GM19035 (cell line): ENCODE data around the gene DHRS7B.
"Not testable (repeated sequence)": the region's sequence is repeated elsewhere in the genome, so short reads cannot be mapped to it uniquely, and the experiment has no call there.

Experiments used
- ATAC-seq: cut with Tn5 transposase; IDR thresholded peaks from one replicate; pipeline ENCODE4 v1.9.1; 2021; ENCODE audit not compliant: unreplicated experiment

DHRS7B gene

GRCh38 chr17:21176773-21177395, 50.1 kb downstream of the DHRS7B start:
- no peak for ATAC-seq

DNA sequence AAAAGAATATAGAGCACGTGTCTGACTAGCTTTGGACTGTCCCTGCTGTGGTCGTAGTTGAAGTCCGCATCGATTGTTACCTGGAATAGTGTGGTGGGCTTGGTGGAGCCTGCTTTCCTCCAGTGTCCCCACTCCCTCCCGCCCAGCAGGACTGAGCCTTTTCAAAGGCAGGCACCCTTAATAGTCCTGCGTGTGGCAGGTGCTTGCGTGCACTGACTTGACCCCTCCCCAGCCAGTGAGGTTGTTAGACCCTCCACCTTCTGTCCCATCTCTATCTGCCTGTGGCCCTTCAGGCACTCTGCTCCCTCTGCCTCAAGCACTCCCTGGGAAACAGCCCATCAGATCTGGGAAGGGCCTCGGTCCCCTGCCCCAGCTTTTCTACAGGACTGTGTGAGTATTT, 50.6 kb downstream of the DHRS7B start:
- ATAC-seq: no peak

GRCh38 chr17:21177854-21178600, 51.3 kb downstream of the DHRS7B start:
- ATAC-seq: no peak

DNA sequence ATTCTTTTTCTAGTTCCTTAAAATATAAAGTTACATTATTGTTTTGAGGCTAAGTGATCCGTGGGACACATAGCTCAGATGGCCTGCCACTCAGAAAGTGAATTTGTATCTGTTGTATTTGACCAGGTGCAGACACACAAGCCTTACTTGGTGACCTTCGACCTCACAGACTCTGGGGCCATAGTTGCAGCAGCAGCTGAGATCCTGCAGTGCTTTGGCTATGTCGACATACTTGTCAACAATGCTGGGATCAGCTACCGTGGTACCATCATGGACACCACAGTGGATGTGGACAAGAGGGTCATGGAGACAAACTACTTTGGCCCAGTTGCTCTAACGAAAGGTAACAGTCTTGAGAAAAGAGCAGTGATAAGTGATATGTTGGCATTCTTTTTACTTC, 56.7 kb downstream of the DHRS7B start:
- ATAC-seq: no peak

DNA sequence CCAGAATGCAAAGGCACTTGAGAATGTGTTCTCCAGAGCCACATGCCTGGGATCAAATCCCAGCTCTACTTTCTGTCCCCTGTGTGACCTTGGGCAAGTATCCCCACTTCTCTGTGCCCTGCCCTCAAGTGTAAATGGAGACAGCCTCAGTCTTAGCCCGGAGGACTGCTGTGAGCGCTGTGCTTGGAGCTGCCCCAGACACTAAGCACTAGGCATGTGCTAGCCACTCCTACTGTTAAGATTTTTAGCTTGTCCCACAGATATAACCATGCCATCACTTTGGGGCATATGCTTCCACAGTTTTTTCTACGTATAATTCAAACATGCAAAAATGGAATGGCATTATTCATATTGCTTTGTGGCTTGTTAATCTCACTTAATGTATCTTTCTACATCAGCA, 57.8 kb downstream of the DHRS7B start:
- no peak for ATAC-seq

GRCh38 chr17:21185061-21185460, 58.3 kb downstream of the DHRS7B start:
- no peak for ATAC-seq

DNA sequence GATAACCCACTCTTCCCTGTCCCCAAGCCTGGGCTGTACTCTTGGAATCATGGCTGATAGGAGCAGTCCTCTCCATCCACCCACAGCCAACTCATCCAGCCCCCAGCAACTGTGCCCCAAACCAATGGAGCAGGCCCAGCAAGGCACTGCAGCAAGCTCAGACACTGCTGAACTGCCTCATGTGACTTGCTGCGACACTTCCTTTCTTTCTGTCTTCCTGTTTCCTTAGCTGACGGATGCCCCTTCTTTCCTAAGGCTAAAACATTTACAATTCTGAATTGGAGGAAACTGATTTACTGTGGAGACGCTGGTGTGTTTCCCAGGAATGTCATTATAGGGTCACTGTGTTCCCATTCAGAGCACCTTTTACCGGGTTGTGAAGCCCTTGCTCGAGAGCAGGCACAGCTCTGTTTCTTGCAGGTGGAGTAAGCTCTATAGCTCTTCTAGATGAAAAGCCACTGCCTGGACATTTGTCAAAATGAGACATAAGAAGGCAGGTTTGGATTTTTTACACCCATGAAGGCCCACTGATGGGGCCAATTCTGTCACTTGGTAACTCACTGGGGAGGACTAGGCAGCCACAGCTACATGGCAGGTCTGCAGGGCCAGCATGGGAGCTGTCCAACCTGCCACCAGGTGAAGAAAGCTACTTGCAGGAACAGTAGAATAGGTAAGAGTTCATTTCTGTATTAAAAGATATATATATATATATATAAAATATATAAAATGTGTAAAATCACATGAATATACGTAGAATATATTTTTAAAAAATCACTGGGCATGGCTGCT, 59.8 kb downstream of the DHRS7B start:
- no peak for ATAC-seq

DNA sequence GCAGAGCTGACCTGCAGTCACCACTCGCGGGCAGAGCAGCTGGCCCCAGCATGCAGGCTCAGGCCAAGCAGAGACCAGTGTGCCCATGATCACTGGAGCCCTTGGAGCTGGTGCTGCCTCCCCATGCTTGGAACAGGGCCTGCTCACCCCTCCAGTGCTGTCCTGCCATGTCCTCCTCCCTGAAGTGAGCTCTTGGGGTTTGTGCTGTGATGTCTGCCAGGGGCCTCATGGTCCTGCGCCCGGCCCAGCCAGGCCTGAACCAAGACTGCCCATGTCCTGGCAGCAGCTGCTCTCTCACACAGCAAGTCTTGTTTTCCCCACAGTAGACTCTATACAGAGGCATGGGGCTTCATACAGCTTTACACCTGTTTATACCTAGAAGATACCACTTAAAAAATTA, 62.6 kb downstream of the DHRS7B start:
- no peak for ATAC-seq

GRCh38 chr17:21190078-21190477, 63.3 kb downstream of the DHRS7B start:
- ATAC-seq: no peak

- ATAC-seq: no peak
Observed at GRCh38 chr17:21191698-21192097, 64.9 kb downstream of the DHRS7B start.

DNA sequence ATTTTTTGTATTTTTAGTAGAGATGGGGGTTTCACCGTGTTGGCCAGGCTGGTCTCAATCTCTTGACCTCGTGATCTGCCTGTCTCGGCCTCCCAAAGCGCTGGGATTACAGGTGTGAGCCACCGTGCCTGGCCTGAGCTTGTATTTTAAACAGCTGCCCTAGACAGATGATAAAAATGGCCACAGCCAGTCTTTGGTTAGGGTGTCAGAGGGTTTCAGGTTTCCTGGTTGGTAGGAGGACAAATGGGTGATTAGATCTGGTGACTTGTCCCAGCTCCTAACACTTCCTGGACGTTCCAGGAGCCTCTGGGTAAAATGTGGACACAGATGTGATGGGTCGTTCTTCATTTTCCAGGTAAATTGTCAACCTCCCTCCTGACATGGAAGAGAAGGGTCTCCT, 65.7 kb downstream of the DHRS7B start:
- ATAC-seq: not testable (repeated sequence)

GRCh38 chr17:21193031-21193430, 66.3 kb downstream of the DHRS7B start:
- ATAC-seq: no peak

DNA sequence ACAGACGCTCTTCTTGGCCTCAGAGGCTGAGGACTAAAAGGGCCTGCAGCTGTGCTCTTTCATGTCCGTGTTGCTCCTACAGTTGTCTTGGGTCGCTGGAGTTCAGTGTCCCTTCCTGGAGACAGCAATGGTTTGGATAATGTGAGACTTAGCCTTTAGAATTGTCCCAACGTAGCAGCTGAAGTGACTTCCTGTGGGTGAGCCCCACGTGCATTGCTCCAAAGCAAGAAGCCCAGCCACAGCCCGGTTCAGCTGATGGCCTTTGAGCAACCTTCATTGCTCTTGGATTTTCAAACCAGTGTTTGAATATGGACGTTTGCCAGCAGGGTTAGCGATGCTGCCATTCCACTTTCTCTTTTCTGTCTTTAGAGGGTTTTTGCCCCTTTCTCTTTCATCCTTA, 67.5 kb downstream of the DHRS7B start:
- no peak for ATAC-seq

DNA sequence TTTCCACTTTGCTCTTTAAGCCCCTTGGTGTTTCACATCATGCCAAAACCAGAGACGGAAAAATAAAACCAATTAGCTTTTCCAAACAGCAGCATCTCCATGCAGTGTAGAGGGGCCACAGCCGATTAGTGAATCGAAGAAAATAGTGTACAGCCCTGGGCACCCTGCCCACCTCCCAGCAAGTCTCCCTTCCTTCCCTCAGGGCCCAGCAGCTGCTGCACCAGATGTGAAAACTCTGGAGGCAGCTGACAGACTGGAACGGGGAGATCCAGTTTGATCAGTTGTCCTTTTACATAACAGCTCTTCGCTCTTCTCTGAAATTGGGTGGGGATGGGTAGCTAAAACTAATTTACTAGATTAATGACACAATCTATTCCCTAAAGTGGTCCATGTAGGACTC, 67.9 kb downstream of the DHRS7B start:
- ATAC-seq: no peak

DNA sequence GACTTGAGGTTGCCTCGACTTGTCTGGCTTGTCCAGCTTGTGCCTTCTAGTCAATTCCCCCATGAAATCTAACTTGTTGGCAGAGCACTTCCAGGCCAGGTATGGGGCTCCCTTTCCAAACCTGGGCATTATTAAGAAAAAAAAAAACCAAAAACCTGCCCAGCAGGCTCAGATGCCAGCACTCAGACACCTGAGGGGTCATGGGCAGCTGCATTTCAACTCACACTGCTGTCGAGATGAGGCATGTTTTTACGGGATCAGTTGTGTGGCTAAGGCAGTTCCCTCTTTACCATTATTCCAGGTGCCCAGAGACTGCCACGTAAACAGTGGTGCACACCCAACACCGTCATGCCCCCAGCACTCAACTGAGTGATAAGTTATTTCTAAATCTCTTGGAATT, 69.4 kb downstream of the DHRS7B start:
- no peak for ATAC-seq

- ATAC-seq: no peak
Observed at GRCh38 chr17:21198411-21198810, 71.6 kb downstream of the DHRS7B start.

GRCh38 chr17:21199311-21199710, 72.5 kb downstream of the DHRS7B start:
- no peak for ATAC-seq

DNA sequence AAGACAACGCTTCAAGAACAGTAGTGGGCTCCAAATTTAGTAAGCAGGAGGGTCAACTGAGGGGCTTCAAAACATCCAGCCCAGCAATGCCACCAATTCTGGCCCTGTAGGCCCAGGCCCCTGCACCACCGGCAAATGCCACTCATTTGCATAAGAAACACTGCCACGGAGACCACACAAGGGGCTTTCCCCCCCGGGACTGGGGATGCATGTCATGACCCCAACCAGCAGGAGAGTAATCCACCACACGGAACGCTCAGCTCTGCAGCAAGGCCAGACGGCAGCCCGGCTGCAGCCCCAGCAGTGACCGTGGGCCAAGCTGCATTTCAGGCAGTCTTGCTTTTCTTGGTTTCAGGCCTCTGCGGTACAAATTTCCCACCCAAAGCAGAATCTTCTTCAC, 73.1 kb downstream of the DHRS7B start:
- ATAC-seq: no peak

DNA sequence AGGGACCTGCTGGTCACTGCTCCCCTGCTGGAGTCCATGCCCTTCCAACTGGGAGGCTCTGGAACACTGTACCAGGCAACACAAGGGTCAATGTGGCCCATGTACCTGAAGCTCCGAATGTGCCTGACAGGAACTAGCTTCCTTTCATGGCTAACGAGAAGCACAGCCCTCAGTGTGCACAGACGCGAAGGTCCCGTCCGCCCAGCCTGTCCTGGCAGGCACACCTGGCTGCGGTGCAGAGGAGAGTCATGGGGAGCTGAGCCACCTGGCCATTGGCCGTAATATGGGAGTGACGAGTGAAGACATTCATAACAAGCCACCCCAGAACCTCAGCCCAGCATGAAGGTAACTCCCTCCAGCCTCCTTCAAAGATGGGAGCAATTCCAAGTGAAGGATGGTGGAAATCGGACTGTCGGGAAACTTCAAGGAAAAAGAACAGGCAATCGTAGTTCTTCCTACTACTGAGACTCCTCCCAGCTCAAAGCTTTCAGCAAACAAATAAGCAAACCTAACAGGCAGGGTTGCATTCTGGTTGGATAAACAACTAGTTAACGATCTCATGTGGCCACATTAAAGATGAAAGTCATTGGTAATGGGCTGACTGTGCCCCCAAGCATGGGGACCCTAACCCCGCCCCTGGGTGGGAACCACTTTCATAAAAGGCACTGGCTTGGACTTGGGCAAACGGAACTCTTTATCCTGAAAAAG, 74.0 kb downstream of the DHRS7B start:
- no peak for ATAC-seq

DNA sequence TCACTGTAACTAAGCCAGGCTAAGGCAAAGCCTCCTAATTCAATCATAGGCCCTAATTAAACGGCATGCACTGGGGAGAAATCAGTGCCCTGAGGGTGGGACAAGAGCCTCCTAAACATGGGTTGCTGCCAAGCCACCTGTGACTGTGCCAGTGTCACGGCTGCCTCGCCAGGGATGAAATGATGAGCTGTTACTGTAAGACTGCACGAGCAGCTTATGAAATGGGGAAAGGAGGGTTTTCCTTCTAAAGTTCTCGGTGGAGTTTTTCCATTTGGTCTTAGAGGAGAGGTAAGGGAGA, 74.5 kb downstream of the DHRS7B start:
- ATAC-seq: no peak

GRCh38 chr17:21201874-21202273, 75.1 kb downstream of the DHRS7B start:
- ATAC-seq: no peak

- ATAC-seq: no peak
Observed at GRCh38 chr17:21202512-21202911, 75.7 kb downstream of the DHRS7B start.
